ENCODE data around the gene NFIC. TPM values are rescaled to one million over a fixed set of nuclear protein-coding genes. Genes with fewer than 3 reads are reported as not detected.

NFIC gene
- total RNA-seq, 4 donors from 2014 or later, result 76.2 to 183 (median 132) TPM

DNA sequence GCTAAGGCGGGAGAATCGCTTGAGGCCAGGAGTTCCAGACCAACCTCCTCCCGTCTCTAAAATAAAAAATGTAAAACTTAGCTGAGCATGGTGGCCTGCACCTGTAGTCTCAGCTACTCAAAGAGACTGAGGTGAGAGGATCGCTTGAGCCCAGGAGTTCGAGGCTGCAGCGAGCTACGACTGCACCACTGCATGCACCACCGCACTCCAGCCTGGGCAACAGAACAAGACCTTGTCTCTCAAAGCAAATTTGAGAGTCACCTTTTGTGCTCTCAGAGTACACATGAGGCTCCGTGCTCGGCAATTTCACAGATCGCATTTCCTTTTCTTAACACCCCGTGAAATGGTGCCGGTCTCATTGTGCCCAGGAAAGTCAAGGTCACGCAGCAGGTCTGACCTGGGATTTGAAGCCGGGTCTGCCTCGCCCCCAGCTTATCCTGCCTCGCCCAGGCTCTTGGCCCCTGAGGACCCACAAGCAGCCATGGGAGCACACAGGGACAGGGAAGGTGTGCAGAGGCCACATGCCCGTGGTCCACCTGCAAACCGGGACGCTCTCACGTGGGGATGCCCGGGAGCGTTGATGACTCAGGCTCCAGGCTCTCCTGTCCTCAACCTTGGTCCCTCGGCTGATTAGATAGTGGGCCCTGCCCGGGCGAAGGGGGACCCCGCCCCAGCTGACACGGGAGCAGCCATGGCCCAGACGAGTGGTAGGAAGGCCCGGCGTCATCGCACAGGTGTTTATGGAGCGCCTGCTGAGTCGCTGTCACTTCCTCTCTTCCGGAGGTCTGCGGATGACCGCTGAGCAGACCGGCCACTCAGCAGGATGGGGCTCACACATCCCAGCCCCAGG is 115.1 kb downstream of the NFIC start:
- intact Hi-C loops (cut with DNase I), result no loop called here
- Histone ChIP-seq H3K4me1 (no peaks in the 10 kb centered on the region), H3K36me3 (no peaks in the 10 kb centered on the region), H3K27me3 (no peaks in the 10 kb centered on the region), H3K27ac (no peak overlapping the region), H3K4me3 (replicated peaks in 1 of 3) (no peak overlapping the region), H3K9me3 (no peaks in the 10 kb centered on the region)
- no peak for DNase-seq
- WGBS, 2 donors, result 43 to 51% methylated on average over 12 to 27 of the region's 38 CpGs
- no peak for TF ChIP-seq POLR2A (IDR thresholded peaks at IDR 0.05)
- TF ChIP-seq, protein P1, sequence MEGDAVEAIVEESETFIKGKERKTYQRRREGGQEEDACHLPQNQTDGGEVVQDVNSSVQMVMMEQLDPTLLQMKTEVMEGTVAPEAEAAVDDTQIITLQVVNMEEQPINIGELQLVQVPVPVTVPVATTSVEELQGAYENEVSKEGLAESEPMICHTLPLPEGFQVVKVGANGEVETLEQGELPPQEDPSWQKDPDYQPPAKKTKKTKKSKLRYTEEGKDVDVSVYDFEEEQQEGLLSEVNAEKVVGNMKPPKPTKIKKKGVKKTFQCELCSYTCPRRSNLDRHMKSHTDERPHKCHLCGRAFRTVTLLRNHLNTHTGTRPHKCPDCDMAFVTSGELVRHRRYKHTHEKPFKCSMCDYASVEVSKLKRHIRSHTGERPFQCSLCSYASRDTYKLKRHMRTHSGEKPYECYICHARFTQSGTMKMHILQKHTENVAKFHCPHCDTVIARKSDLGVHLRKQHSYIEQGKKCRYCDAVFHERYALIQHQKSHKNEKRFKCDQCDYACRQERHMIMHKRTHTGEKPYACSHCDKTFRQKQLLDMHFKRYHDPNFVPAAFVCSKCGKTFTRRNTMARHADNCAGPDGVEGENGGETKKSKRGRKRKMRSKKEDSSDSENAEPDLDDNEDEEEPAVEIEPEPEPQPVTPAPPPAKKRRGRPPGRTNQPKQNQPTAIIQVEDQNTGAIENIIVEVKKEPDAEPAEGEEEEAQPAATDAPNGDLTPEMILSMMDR (IDR thresholded peaks at IDR 0.05), result no peak

DNA sequence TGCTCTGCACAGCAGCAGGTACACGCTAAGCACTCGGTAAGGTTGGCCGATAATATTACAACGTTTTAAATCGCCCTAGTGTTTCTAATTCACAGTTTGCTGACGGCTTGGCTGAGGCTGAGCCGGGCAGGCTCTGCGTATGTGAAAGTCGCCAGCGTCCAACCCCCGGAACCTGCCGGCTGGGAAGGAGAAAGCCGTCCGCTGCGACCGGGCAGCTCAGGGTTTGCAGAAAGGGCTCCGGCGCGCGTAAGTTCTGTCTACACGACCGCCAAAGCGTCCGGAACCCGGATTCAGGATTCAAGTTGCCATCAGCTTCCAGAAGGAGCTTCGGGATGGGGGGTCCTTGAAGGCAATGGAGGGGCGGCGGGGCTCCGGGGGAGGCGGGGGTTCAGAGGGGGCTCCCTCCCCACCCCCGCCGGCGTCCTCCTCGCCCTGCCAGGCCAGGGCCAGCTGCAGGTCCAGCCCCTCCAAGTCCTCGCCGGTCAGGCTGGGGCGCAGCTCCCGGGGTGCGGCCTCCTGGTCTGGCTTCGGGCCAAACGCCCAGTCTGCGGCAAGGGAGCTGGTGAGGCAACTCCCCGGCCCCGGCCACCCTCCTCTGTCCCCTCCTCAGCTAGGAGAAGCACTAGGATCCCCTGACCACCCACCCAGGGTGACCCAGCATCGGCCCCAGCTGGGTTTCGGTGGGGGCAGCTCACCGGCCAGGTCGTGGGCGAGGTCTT is 116.3 kb downstream of the NFIC start:
- TF ChIP-seq, protein P1 (IDR thresholded peaks at IDR 0.05), result no peak
- TF ChIP-seq POLR2A (IDR thresholded peaks at IDR 0.05), result no peak
- intact Hi-C loops (cut with DNase I), result no loop called here

DNA sequence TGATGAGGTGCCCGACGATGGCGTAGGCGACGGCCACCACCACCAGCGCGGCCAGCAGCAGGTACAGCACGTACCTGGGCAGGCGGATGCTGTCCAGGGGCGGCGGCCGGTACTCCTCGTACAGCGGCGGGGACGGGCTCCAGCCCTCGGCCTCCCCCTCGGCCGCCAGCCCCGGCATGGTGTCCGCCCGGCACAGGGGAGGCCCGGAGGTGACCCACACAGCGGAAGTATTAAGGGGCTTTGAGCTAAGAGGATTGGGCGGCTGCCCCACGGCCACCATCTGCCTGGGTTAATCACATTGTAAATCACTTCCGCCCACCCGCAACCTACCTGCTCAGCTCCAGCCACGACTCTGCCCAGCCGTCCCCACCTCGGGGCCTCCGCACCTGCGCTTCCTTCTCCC is 116.8 kb downstream of the NFIC start, which contains the start of gene SMIM44:
TSS of gene SMIM44 (minus strand) at position 216 of the 403 bp plus-strand sequence. CDS start at position 178, 38 bp downstream.
- whole genome bisulfite sequencing, 2 donors, result 81 to 83% methylated on average over 10 to 26 of the region's 33 CpGs
- Histone ChIP-seq H3K27ac (no peak within 1 kb of the TSS), H3K4me3 (replicated peaks in 1 of 3) (no peak within 1 kb of the TSS), H3K4me1 (no peaks in the 10 kb centered on the region), H3K36me3 (no peaks in the 10 kb centered on the region), H3K9me3 (no peaks in the 10 kb centered on the region), H3K27me3 (no peaks in the 10 kb centered on the region)
- intact Hi-C loops (cut with DNase I), result no loop called here
- TF ChIP-seq, protein P1 (IDR thresholded peaks at IDR 0.05), result no peak
- TF ChIP-seq POLR2A (IDR thresholded peaks at IDR 0.05), result no peak
- no peak for DNase-seq

More for the DNA sequence above, 116.3 kb downstream of the NFIC start:
- no peak for DNase-seq
- no peak overlapping the region for H3K27ac ChIP-seq
- no peak overlapping the region for H3K4me3 ChIP-seq (replicated peaks in 1 of 3)
- WGBS, 2 donors, result 51 to 62% methylated on average over 12 to 26 of the region's 49 CpGs
- no peaks in the 10 kb centered on the region for H3K36me3 ChIP-seq
- H3K4me1 ChIP-seq, result no peaks in the 10 kb centered on the region
- H3K9me3 ChIP-seq, result no peaks in the 10 kb centered on the region
- H3K27me3 ChIP-seq, result no peaks in the 10 kb centered on the region

DNA sequence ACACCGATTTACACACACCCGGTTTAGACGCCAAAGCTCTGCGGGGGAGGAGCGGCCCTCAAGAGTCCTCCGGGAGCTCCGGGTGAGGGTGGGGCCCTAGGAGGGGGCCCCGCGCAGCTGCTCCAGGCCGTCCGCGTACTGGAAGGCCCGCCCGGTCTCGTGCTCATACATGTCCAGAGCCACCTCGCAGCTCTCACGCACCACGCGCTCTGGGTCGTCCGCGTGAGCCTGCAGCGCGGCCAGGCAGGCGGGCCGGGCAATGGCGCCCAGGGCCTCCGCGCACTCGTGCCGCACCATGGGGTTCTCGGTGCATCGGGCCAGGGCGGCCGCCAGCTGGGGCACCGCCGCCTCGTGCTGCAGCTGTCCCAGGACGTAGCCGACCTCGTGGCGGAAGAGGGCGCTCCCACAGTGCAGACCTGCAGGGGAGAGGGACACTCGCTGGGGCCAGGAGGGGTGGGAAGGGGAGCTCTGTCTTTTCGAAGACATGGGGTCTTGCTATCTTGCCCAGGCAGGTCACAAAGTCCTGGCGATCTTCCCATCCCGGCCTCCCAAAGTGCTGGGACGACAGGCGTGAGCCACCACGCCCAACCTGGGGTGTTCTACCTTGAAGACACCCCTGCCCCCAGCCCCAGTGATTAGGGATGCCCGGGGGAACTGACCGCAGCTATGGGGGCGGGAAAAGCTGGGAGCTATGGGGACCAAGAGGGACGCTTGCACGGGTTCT is 125.2 kb downstream of the NFIC start:
- Histone ChIP-seq H3K4me1 (no peaks in the 10 kb centered on the region), H3K4me3 (replicated peaks in 1 of 3) (no peak overlapping the region), H3K36me3 (peaks cover 25 to 34% of the 10 kb centered on the region in 2 donors), H3K9me3 (no peaks in the 10 kb centered on the region), H3K27ac (no peak overlapping the region), H3K27me3 (no peaks in the 10 kb centered on the region)
- TF ChIP-seq POLR2A (IDR thresholded peaks at IDR 0.05), result no peak
- TF ChIP-seq, protein P1 (IDR thresholded peaks at IDR 0.05), result no peak
- WGBS, 2 donors, result 91 to 94% methylated on average over 17 to 49 of the region's 55 CpGs
- no peak for DNase-seq
- intact Hi-C loops (cut with DNase I), result no loop called here
